ENCODE measurements around the gene PCDHGA2.
"Not testable (repeated sequence)": the region's sequence is repeated elsewhere in the genome, so short reads cannot be mapped to it uniquely, and the experiment has no call there.

The PCDHGA2 gene

GRCh38 chr5:141340781-141341354 lies 2.3 kb downstream of the PCDHGA2 start:
- not testable (repeated sequence) for H3K27ac Mint-ChIP-seq; H3K4me3 Mint-ChIP-seq; H3K4me1 Mint-ChIP-seq (ENCODE audit: low read depth)
- peaks cover 45% of the 10 kb centered on the region for H3K9me3 Mint-ChIP-seq (ENCODE audit: low read depth)
- peaks cover 42% of the 10 kb centered on the region for H3K36me3 Mint-ChIP-seq
- peaks cover 66% of the 10 kb centered on the region for H3K27me3 Mint-ChIP-seq

GRCh38 chr5:141342773-141343172 lies 4.2 kb downstream of the PCDHGA2 start:
- Mint-ChIP-seq H3K27me3 (peaks cover 64% of the 10 kb centered on the region), H3K4me1 (ENCODE audit: low read depth) (no peaks in the 10 kb centered on the region), H3K9me3 (ENCODE audit: low read depth) (peaks cover 34% of the 10 kb centered on the region), H3K27ac (no peak overlapping the region), H3K4me3 (no peak overlapping the region), H3K36me3 (peaks cover 35% of the 10 kb centered on the region)

GRCh38 chr5:141343242-141343952 lies 4.8 kb downstream of the PCDHGA2 start, which contains the start of gene PCDHGA3:
PCDHGA3 (plus strand) TSS chr5:141343829; CDS start chr5:141344034, 205 bp downstream.
- peaks cover 27% of the 10 kb centered on the region for H3K9me3 Mint-ChIP-seq (ENCODE audit: low read depth)
- peak within 1 kb of the TSS; percentile 51 for H3K4me3 Mint-ChIP-seq
- H3K36me3 Mint-ChIP-seq: peaks cover 29% of the 10 kb centered on the region
- H3K4me1 Mint-ChIP-seq (ENCODE audit: low read depth): no peaks in the 10 kb centered on the region
- no peak within 1 kb of the TSS for H3K27ac Mint-ChIP-seq
- H3K27me3 Mint-ChIP-seq: peaks cover 61% of the 10 kb centered on the region

- peaks cover 24% of the 10 kb centered on the region for H3K9me3 Mint-ChIP-seq (ENCODE audit: low read depth)
- peaks cover 62% of the 10 kb centered on the region for H3K27me3 Mint-ChIP-seq
- no peak overlapping the region for H3K27ac Mint-ChIP-seq
- H3K4me3 Mint-ChIP-seq: peak overlapping the region; percentile 51
- H3K4me1 Mint-ChIP-seq (ENCODE audit: low read depth): no peaks in the 10 kb centered on the region
- H3K36me3 Mint-ChIP-seq: peaks cover 28% of the 10 kb centered on the region
Observed at GRCh38 chr5:141343953-141344463, 5.4 kb downstream of the PCDHGA2 start.

GRCh38 chr5:141345327-141345726 lies 6.8 kb downstream of the PCDHGA2 start:
- Mint-ChIP-seq H3K27ac (no peak overlapping the region), H3K4me3 (no peak overlapping the region), H3K4me1 (ENCODE audit: low read depth) (no peaks in the 10 kb centered on the region), H3K27me3 (peaks cover 61% of the 10 kb centered on the region), H3K9me3 (ENCODE audit: low read depth) (peaks cover 20% of the 10 kb centered on the region), H3K36me3 (peaks cover 27% of the 10 kb centered on the region)

- not testable (repeated sequence) for H3K4me3 Mint-ChIP-seq; H3K4me1 Mint-ChIP-seq (ENCODE audit: low read depth); H3K27ac Mint-ChIP-seq
- H3K36me3 Mint-ChIP-seq: peaks cover 26% of the 10 kb centered on the region
- peaks cover 66% of the 10 kb centered on the region for H3K27me3 Mint-ChIP-seq
- peaks cover 19% of the 10 kb centered on the region for H3K9me3 Mint-ChIP-seq (ENCODE audit: low read depth)
Observed at GRCh38 chr5:141346017-141346416, 7.5 kb downstream of the PCDHGA2 start.

- no peaks in the 10 kb centered on the region for H3K9me3 Mint-ChIP-seq (ENCODE audit: low read depth)
- peaks cover 12% of the 10 kb centered on the region for H3K36me3 Mint-ChIP-seq
- peak within 1 kb of the TSS; percentile 35 for H3K4me3 Mint-ChIP-seq
- no peak within 1 kb of the TSS for H3K27ac Mint-ChIP-seq
- H3K4me1 Mint-ChIP-seq (ENCODE audit: low read depth): no peaks in the 10 kb centered on the region
- peaks cover 59% of the 10 kb centered on the region for H3K27me3 Mint-ChIP-seq
Observed at GRCh38 chr5:141349917-141350619, 11.5 kb downstream of the PCDHGA2 start, which contains the start of gene PCDHGB1. PCDHGB1 (plus strand) TSS chr5:141350099; CDS start chr5:141350261, 162 bp downstream.

- no peak overlapping the region for H3K4me3 Mint-ChIP-seq
- peaks cover 5% of the 10 kb centered on the region for H3K9me3 Mint-ChIP-seq (ENCODE audit: low read depth)
- H3K27ac Mint-ChIP-seq: no peak overlapping the region
- peaks cover 57% of the 10 kb centered on the region for H3K27me3 Mint-ChIP-seq
- H3K36me3 Mint-ChIP-seq: peaks cover 10% of the 10 kb centered on the region
- H3K4me1 Mint-ChIP-seq (ENCODE audit: low read depth): no peaks in the 10 kb centered on the region
Observed at GRCh38 chr5:141351591-141351990, 13.0 kb downstream of the PCDHGA2 start.

- peaks cover 15% of the 10 kb centered on the region for H3K36me3 Mint-ChIP-seq
- peaks cover 1% of the 10 kb centered on the region for H3K4me1 Mint-ChIP-seq (ENCODE audit: low read depth)
- H3K4me3 Mint-ChIP-seq: peak within 1 kb of the TSS; percentile 9
- no peak within 1 kb of the TSS for H3K27ac Mint-ChIP-seq
- H3K9me3 Mint-ChIP-seq (ENCODE audit: low read depth): peaks cover 9% of the 10 kb centered on the region
- H3K27me3 Mint-ChIP-seq: peaks cover 53% of the 10 kb centered on the region
Observed at GRCh38 chr5:141354900-141355469, 16.4 kb downstream of the PCDHGA2 start, which contains the start of gene PCDHGA4. PCDHGA4 (plus strand) TSS chr5:141355021; CDS start chr5:141355108, 87 bp downstream.

- H3K27ac Mint-ChIP-seq: no peak overlapping the region
- H3K4me1 Mint-ChIP-seq (ENCODE audit: low read depth): peaks cover 1% of the 10 kb centered on the region
- H3K27me3 Mint-ChIP-seq: peaks cover 52% of the 10 kb centered on the region
- H3K4me3 Mint-ChIP-seq: peak overlapping the region; percentile 9
- H3K36me3 Mint-ChIP-seq: peaks cover 13% of the 10 kb centered on the region
- H3K9me3 Mint-ChIP-seq (ENCODE audit: low read depth): peaks cover 9% of the 10 kb centered on the region
Observed at GRCh38 chr5:141355641-141356040, 17.1 kb downstream of the PCDHGA2 start.

- Mint-ChIP-seq H3K4me3 (peak overlapping the region; percentile 9), H3K4me1 (ENCODE audit: low read depth) (peaks cover 1% of the 10 kb centered on the region), H3K27ac (no peak overlapping the region), H3K36me3 (peaks cover 16% of the 10 kb centered on the region), H3K27me3 (peaks cover 52% of the 10 kb centered on the region), H3K9me3 (ENCODE audit: low read depth) (peaks cover 9% of the 10 kb centered on the region)
Observed at GRCh38 chr5:141356133-141356532, 17.6 kb downstream of the PCDHGA2 start.

GRCh38 chr5:141356950-141357349 lies 18.4 kb downstream of the PCDHGA2 start:
- no peak overlapping the region for H3K27ac Mint-ChIP-seq
- H3K27me3 Mint-ChIP-seq: peaks cover 54% of the 10 kb centered on the region
- no peak overlapping the region for H3K4me3 Mint-ChIP-seq
- H3K4me1 Mint-ChIP-seq (ENCODE audit: low read depth): peaks cover 1% of the 10 kb centered on the region
- peaks cover 16% of the 10 kb centered on the region for H3K36me3 Mint-ChIP-seq
- peaks cover 9% of the 10 kb centered on the region for H3K9me3 Mint-ChIP-seq (ENCODE audit: low read depth)

- no peak within 1 kb of the TSS for H3K27ac Mint-ChIP-seq
Observed at GRCh38 chr5:141359790-141360426, 21.3 kb downstream of the PCDHGA2 start, which contains the start of gene PCDHGB2. PCDHGB2 (plus strand) TSS chr5:141359994; CDS start chr5:141360136, 142 bp downstream.

GRCh38 chr5:141360685-141361084 lies 22.1 kb downstream of the PCDHGA2 start:
- Mint-ChIP-seq H3K27me3 (peaks cover 69% of the 10 kb centered on the region), H3K4me3 (peak overlapping the region; percentile 4), H3K36me3 (peaks cover 31% of the 10 kb centered on the region), H3K27ac (no peak overlapping the region), H3K9me3 (ENCODE audit: low read depth) (peaks cover 19% of the 10 kb centered on the region), H3K4me1 (ENCODE audit: low read depth) (peaks cover 3% of the 10 kb centered on the region)

More at GRCh38 chr5:141359790-141360426, 21.3 kb downstream of the PCDHGA2 start, which contains the start of gene PCDHGB2:
- peaks cover 61% of the 10 kb centered on the region for H3K27me3 Mint-ChIP-seq
- H3K9me3 Mint-ChIP-seq (ENCODE audit: low read depth): peaks cover 14% of the 10 kb centered on the region
- peak within 1 kb of the TSS; percentile 91 for H3K4me3 Mint-ChIP-seq
- H3K36me3 Mint-ChIP-seq: peaks cover 27% of the 10 kb centered on the region
- peaks cover 3% of the 10 kb centered on the region for H3K4me1 Mint-ChIP-seq (ENCODE audit: low read depth)
